A549 (cell line): ENCODE data around the gene CENPV.

Source experiments
- CHD2 ChIP-seq: fragments of 150-350 bp; IDR thresholded peaks from 2 replicates; pipeline ENCODE4 v1.6.1; 2014; ENCODE audit warnings: low read length; ENCODE audit not compliant: partially characterized antibody
- CHD4 ChIP-seq: fragments of 200-600 bp; sonication (generic); IDR thresholded peaks from 2 replicates; pipeline ENCODE4 v1.6.1; 2016; ENCODE audit warnings: antibody characterized with exemption, mild to moderate bottlenecking, borderline replicate concordance
- JUN ChIP-seq, 2 experiments: fragments of >200 bp; sonication (Bioruptor Twin); formaldehyde crosslinking; IDR thresholded peaks; 2 replicates in 1 of 2; 3 replicates in 1 of 2; pipeline ENCODE4 v1.6.1; 2016 to 2017
- MYC ChIP-seq: IDR thresholded peaks from 2 replicates; pipeline ENCODE4 v1.6.1; 2012; ENCODE audit warnings: mild to moderate bottlenecking, inconsistent platforms, low read length, improper control_type of control experiment, borderline replicate concordance
- NR3C1 ChIP-seq: fragments of >200 bp; sonication (Bioruptor Twin); formaldehyde crosslinking; IDR thresholded peaks from 3 replicates; pipeline ENCODE4 v1.6.1; 2017
- RCOR1 ChIP-seq: fragments of 150-350 bp; IDR thresholded peaks from 2 replicates; pipeline ENCODE4 v1.6.1; 2014; ENCODE audit warnings: antibody characterized with exemption, low read length, low read depth
- TF ChIP-seq, protein P1 (sequence below): fragments of >200 bp; sonication (Bioruptor Twin); formaldehyde crosslinking; IDR thresholded peaks from 3 replicates; pipeline ENCODE4 v1.5.1; 2016

DNA sequence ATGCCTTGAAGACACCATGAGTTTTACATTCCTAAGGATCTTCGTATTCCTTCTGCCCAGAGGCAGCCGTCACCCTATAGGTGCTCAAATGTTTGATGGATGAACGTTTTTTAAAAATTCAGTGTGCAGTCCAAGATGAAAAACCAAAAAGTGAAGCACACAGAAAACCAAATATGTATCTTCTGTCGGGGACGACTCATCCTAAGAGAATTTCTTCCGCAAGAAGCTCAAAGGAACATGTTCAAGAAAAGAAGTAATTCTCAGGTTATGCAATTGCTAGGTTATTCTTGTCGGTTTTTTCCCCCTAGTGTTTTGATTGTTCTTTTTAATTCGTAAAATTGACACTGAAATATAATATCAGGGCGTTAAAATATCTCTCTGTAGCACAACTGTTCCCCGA, 1.4 kb downstream of the CENPV start:
- TF ChIP-seq, protein P1, sequence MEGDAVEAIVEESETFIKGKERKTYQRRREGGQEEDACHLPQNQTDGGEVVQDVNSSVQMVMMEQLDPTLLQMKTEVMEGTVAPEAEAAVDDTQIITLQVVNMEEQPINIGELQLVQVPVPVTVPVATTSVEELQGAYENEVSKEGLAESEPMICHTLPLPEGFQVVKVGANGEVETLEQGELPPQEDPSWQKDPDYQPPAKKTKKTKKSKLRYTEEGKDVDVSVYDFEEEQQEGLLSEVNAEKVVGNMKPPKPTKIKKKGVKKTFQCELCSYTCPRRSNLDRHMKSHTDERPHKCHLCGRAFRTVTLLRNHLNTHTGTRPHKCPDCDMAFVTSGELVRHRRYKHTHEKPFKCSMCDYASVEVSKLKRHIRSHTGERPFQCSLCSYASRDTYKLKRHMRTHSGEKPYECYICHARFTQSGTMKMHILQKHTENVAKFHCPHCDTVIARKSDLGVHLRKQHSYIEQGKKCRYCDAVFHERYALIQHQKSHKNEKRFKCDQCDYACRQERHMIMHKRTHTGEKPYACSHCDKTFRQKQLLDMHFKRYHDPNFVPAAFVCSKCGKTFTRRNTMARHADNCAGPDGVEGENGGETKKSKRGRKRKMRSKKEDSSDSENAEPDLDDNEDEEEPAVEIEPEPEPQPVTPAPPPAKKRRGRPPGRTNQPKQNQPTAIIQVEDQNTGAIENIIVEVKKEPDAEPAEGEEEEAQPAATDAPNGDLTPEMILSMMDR: no peak
- TF ChIP-seq CHD4 (no peak), MYC (no peak), CHD2 (no peak), RCOR1 (no peak), NR3C1 (no peak), JUN (IDR thresholded peaks at IDR 0.05) (no peak)
